MM.1S (cell line): ENCODE data around the gene ACBD4.

Experiments used
- DNase-seq: peaks from one replicate; pipeline ENCODE4 v3.0.0-alpha.2; 2015
- H2AFZ ChIP-seq: fragments of 300-600 bp; sonication (generic); 2 replicates; pipeline ENCODE4 v1.6.0; 2016; ENCODE audit warnings: antibody characterized with exemption, low read length
- H3F3A ChIP-seq: fragments of 300-600 bp; sonication (generic); 2 replicates; pipeline ENCODE4 v1.6.1; 2016; ENCODE audit warnings: mild to moderate bottlenecking, antibody characterized with exemption, low read length, moderate library complexity, mixed read lengths; ENCODE audit not compliant: insufficient read depth
- H3K27ac ChIP-seq: fragments of 300-600 bp; sonication (generic); 2 replicates; pipeline ENCODE4 v1.5.1; 2016; ENCODE audit warnings: mild to moderate bottlenecking, low read length
- H3K27me3 ChIP-seq: fragments of 300-600 bp; sonication (generic); replicated peaks from 2 replicates; pipeline ENCODE4 v1.6.0; 2016; ENCODE audit warnings: low read length; ENCODE audit not compliant: insufficient read depth
- H3K36me3 ChIP-seq: fragments of 300-600 bp; sonication (generic); replicated peaks from 2 replicates; pipeline ENCODE4 v1.6.1; 2016; ENCODE audit warnings: mild to moderate bottlenecking, low read length, mixed read lengths; ENCODE audit not compliant: insufficient read depth
- H3K4me1 ChIP-seq: fragments of 300-600 bp; sonication (generic); 2 replicates; pipeline ENCODE4 v1.6.1; 2016; ENCODE audit warnings: low read length, mixed read lengths
- H3K4me2 ChIP-seq: fragments of 300-600 bp; sonication (generic); 2 replicates; pipeline ENCODE4 v1.6.0; 2016; ENCODE audit warnings: low read depth, low read length
- H3K4me3 ChIP-seq: fragments of 300-600 bp; sonication (generic); 2 replicates; pipeline ENCODE4 v1.5.1; 2016; ENCODE audit warnings: low read length, mixed read lengths
- H3K79me2 ChIP-seq: fragments of 300-600 bp; sonication (generic); 2 replicates; pipeline ENCODE4 v1.6.1; 2016; ENCODE audit warnings: mixed run types, low read length, mixed read lengths
- H3K9ac ChIP-seq: fragments of 300-600 bp; sonication (generic); 2 replicates; pipeline ENCODE4 v1.6.1; 2016; ENCODE audit warnings: low read length, mixed read lengths
- H3K9me2 ChIP-seq: fragments of 300-600 bp; sonication (generic); replicated peaks from 2 replicates; pipeline ENCODE4 v1.6.1; 2016; ENCODE audit warnings: mild to moderate bottlenecking, low read length, mixed read lengths; ENCODE audit not compliant: insufficient read depth
- H3K9me3 ChIP-seq: fragments of 300-600 bp; sonication (generic); replicated peaks from 2 replicates; pipeline ENCODE4 v1.6.1; 2016; ENCODE audit warnings: mild to moderate bottlenecking, low read length, mixed read lengths; ENCODE audit not compliant: insufficient read depth
- H4K20me1 ChIP-seq: fragments of 300-600 bp; sonication (generic); 2 replicates; pipeline ENCODE4 v1.6.1; 2016; ENCODE audit warnings: mild to moderate bottlenecking, low read length, moderate library complexity, mixed read lengths; ENCODE audit not compliant: insufficient read depth
- EZH2 ChIP-seq: fragments of 300-600 bp; sonication (generic); optimal IDR thresholded peaks from 2 replicates; pipeline ENCODE3; 2017; ENCODE audit warnings: low read depth, mild to moderate bottlenecking, antibody characterized with exemption, low read length, mixed read lengths
- EZH2phosphoT487 ChIP-seq: fragments of 300-600 bp; sonication (generic); IDR thresholded peaks from 2 replicates; pipeline ENCODE4 v1.6.1; 2018; ENCODE audit warnings: antibody characterized with exemption, low read length
- TF ChIP-seq, protein P1 (sequence below): fragments of 300-600 bp; sonication (generic); IDR thresholded peaks from 2 replicates; pipeline ENCODE4 v1.5.1; 2016; ENCODE audit warnings: antibody characterized with exemption, low read length, mixed read lengths

Gene ACBD4

GRCh38 chr17:45172541-45173286 is 37.2 kb downstream of the ACBD4 start:
- Histone ChIP-seq H3K27me3 (no peaks in the 10 kb centered on the region), H3K4me3 (peak overlapping the region; percentile 45), H3K4me2 (peak overlapping the region; percentile 80), H4K20me1 (no peaks in the 10 kb centered on the region), H3K4me1 (no peaks in the 10 kb centered on the region), H3F3A (no peaks in the 10 kb centered on the region), H2AFZ (peak overlapping the region; percentile 89), H3K9me3 (no peaks in the 10 kb centered on the region), H3K9me2 (no peaks in the 10 kb centered on the region), H3K9ac (peak overlapping the region; percentile 44; the same call in 1 of the 2 replicates), H3K36me3 (no peaks in the 10 kb centered on the region), H3K27ac (peak overlapping the region; percentile 47; the same call in 1 of the 2 replicates), H3K79me2 (no peaks in the 10 kb centered on the region)
- TF ChIP-seq EZH2 (no peak), EZH2phosphoT487 (no peak)
- TF ChIP-seq, protein P1, sequence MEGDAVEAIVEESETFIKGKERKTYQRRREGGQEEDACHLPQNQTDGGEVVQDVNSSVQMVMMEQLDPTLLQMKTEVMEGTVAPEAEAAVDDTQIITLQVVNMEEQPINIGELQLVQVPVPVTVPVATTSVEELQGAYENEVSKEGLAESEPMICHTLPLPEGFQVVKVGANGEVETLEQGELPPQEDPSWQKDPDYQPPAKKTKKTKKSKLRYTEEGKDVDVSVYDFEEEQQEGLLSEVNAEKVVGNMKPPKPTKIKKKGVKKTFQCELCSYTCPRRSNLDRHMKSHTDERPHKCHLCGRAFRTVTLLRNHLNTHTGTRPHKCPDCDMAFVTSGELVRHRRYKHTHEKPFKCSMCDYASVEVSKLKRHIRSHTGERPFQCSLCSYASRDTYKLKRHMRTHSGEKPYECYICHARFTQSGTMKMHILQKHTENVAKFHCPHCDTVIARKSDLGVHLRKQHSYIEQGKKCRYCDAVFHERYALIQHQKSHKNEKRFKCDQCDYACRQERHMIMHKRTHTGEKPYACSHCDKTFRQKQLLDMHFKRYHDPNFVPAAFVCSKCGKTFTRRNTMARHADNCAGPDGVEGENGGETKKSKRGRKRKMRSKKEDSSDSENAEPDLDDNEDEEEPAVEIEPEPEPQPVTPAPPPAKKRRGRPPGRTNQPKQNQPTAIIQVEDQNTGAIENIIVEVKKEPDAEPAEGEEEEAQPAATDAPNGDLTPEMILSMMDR, result peak; percentile 48
- peak; percentile 56 for DNase-seq

- no peaks in the 10 kb centered on the region for H3K9me2 ChIP-seq
- no peaks in the 10 kb centered on the region for H3K36me3 ChIP-seq
- TF ChIP-seq, protein P1, result no peak
- TF ChIP-seq EZH2 (no peak), EZH2phosphoT487 (no peak)
- no peak overlapping the region for H3K27ac ChIP-seq
- no peak overlapping the region for H3K9ac ChIP-seq
- H2AFZ ChIP-seq, result 0 out of 2 replicates have a peak overlapping the region, but pooled peaks have one; percentile 0
- H3K9me3 ChIP-seq, result no peaks in the 10 kb centered on the region
- H3K79me2 ChIP-seq, result no peaks in the 10 kb centered on the region
- H3K27me3 ChIP-seq, result no peaks in the 10 kb centered on the region
- no peak for DNase-seq
- no peaks in the 10 kb centered on the region for H4K20me1 ChIP-seq
- no peaks in the 10 kb centered on the region for H3F3A ChIP-seq
- H3K4me3 ChIP-seq, result no peak overlapping the region
- no peak overlapping the region for H3K4me2 ChIP-seq
- no peaks in the 10 kb centered on the region for H3K4me1 ChIP-seq
These were observed 40.2 kb downstream of the ACBD4 start for GRCh38 chr17:45175759-45176115.

- Histone ChIP-seq H3F3A (no peaks in the 10 kb centered on the region), H2AFZ (no peak overlapping the region), H3K9ac (no peak overlapping the region), H3K4me3 (no peak overlapping the region), H3K27ac (no peak overlapping the region), H4K20me1 (no peaks in the 10 kb centered on the region), H3K4me2 (no peak overlapping the region), H3K9me3 (no peaks in the 10 kb centered on the region), H3K79me2 (no peaks in the 10 kb centered on the region), H3K4me1 (no peaks in the 10 kb centered on the region), H3K9me2 (no peaks in the 10 kb centered on the region), H3K27me3 (no peaks in the 10 kb centered on the region), H3K36me3 (no peaks in the 10 kb centered on the region)
- no peak for DNase-seq
- TF ChIP-seq, protein P1, result no peak
- TF ChIP-seq EZH2 (no peak), EZH2phosphoT487 (no peak)
These were observed 42.1 kb downstream of the ACBD4 start for GRCh38 chr17:45177563-45177962.
